IPS DF 4.7 (cell line): ENCODE results near the gene AWAT1.
"Not testable (repeated sequence)": the region's sequence is repeated elsewhere in the genome, so short reads cannot be mapped to it uniquely, and the experiment has no call there.

ENCODE experiments used
- DNase-seq: peaks from one replicate; pipeline ENCODE4 v3.0.0-alpha.2; 2013; ENCODE audit warnings: low spot score; ENCODE audit errors: extremely low read depth

Gene AWAT1

DNA sequence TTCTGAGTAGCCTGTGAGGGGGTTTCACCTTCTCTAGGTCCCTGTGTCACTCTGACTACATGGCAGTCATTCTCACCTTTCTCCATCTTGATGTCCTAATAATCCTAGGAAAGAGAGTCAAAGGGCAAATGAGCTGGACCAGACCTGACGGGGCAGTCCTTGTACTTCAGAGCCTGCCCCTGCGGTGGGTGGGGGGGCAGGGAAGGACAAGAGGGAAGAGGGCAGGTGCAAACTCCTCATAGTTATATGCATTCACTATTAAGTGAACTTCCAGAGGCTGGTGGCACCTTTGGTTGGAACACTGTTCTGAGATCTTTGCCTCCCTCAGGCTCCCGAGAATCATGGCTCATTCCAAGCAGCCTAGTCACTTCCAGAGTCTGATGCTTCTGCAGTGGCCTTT, at the start of gene AWAT1:
AWAT1 (plus strand) TSS at position 301 of the 400 bp plus-strand sequence; CDS start at position 342, 41 bp downstream.
- DNase-seq, result no peak

DNA sequence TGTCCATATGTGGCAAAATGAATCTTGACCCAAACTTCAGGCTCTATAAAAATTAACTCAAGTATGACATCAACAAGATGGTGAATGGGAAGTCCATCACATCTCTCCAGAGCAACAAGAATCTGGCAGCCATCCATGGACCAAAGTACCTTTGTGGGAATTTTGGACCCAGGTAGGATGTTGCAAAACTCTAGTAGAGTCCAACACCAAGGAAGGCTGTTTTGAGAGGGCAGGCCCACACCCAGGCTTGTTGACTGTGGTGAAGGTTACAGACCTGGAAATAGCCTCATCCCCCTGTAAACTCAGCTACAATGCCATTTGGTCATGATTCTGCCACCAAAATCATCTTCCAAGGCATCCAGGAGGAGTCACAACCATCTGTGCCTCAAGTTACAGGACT, 44.2 kb upstream of the AWAT1 start:
- DNase-seq, result no peak

DNA sequence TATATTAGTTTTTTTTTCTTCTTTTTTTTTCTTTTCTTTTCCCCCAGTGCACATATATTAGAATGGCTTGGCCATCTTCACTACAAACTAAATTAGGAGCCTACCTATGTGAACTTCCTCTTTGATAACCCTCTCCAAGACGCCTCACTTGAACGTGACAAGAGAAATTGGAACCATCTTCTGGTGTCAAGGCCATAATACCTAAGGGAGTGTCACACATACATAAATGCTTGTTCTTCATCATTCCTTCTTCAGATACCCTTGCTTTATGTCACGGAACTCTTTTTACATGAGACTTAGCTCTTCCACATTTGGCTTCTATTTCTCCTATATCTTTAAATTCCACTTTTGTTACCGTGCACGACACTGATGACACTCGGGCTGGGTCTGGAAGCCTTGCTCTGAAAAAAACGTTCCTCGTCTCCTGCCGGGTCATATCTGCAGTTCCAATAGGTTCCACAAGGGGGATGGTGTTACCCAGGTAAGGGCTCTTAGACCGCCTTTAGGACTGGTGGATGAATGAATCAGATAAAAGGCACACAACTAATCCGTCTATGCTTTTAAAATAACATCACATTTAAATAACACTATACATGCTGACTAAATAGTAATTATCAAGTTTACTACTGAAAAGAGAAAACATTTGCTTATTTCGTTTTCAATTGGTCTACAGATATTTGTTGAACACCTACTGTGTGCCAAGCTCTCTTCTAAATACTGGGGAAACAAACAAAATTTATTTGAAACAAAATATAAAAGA, 37.3 kb upstream of the AWAT1 start:
- peak; percentile 16 for DNase-seq

DNA sequence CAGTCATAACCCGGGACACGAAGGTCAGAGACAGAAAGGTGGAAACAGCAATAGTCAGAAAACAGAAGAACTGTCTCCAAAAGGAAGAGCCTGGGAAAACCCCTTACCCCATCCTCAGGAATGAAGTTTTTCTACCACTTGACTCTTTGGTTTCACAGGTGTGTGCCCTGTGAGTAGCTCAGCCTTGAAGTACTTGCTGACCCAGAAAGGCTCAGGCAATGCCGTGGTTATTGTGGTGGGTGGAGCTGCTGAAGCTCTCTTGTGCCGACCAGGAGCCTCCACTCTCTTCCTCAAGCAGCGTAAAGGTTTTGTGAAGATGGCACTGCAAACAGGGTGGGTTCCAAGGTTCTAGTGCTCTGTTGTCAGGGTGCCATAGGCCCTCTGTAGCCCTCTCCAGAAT, 32.7 kb upstream of the AWAT1 start:
- DNase-seq, result no peak

DNA sequence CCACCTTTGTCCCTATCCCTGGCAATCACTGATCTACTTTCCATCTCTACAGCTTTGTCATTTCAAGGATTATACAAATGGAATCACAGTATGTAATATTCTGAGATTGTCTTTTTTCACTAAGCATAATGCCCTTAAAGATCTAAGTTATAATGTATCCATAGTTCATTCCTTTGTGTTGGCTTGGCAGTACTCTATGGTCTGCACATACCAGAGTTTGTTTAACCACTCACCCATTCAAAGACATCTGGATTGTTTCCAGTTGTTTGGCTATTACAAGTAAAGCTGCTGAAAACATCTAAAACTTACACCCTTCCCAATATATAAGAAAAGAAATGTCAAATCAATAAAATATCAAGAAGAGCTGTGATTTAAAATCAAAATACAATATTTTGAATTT, 26.0 kb upstream of the AWAT1 start:
- DNase-seq, result no peak

DNA sequence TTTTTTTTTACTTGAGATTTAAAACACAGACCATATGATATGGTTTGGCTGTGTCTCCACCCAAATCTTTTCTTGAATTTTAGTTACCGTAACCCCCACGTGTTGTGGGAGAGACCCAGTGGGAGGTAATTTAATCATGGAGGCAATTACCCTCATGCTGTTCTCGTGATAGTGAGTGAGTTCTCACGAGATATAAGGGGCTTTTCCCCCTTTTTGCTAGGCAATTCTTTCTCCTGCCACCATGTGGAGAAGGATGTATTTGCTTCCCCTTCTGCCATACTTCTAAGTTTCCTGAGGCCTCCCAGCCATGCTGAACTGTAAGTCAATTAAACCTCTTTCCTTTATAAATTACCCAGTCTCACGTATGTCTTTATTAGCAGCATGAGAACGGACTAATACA, 24.9 kb upstream of the AWAT1 start:
- DNase-seq, result not testable (repeated sequence)

DNA sequence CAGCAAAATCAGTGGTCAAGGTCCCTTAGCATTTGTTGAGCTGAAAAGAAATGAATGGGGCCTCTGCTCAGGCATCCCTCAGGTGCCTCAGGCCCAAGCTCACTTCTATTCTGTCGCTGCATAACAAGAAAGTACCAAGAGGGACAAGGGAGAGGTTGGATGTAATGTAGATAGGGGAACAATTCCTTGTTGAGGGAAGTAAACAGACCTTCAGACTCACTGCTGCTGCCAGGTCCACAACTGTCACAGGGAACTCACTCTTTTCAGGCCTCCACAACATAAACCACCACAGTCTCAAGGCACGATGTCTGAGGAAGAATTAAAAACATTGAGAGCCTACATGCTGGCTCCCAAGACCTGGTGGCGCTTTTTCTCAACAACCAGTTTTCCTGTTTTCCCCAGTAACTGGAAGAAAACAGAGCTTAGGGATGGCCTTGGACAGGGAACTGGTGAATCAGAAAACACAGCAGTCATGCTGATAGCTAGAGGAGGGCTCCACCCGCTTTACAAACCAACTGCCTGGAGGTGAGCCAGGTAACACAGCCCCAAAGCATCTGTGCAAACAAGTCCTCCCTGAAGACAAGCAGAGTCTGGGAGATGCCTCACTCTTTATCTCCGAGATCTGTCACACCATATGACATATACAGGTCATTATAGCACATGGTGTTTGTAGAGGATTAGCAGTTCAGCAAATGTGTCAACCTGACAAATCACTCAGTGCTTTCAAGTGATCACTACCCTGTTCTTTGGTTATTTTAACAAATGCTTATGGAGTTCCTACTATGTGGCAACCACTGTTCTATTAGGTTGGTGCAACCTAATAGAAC, 14.3 kb upstream of the AWAT1 start:
- no peak for DNase-seq

DNA sequence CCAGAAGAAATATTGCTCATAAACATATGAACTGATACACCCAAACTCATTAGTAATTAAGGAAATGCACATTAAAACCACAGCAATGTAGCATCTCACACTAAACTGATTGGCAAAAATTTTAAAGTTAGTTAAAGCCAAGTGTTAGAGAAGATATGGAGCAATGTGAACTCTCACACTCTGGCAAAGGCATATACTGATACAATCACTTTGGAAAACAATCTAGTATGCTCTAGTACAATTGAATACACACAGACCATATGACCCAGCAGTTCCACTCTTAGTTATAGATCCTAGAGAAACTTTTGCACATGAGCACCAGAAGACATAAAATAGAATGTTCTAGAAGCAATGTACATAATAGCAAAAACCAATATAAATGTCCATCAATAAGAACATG, 8.4 kb upstream of the AWAT1 start:
- no peak for DNase-seq

DNA sequence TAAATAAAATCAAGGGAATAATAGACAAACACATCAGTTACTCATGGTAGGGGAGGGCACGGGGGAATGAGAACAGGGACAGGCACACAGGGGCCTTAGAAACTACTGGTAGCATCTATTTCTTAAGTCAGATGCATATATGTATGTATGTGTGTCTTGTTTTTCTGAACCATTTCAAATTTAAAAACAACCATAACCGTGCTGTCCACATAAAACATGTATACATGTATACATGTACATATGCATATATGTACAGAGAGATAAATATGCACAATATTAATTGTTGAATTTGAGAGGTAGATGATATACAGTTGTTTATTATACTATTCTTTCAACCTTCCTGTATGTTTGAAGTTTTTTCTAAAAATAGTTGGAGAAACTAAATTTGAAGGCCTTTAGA, 7.8 kb upstream of the AWAT1 start:
- DNase-seq, result no peak

DNA sequence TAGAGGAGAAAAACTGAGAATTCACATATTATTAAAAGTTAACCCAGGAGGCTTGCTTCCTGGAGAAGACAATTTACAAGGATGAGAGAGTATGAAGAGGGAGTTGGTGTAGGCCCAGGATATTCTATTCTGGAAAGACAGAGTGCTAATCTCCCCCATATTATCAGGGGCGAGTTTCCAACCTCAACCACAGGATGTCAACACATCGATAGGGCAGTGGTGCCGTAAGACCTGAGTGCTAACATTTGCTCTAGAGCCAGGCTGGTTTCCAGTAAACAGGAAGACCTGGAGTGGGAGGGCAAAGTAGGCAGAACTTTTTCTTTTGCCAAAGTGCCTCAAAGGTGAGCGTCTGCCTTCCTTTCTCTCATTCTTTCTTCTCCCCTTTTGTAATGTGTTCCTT, 2.8 kb upstream of the AWAT1 start:
- no peak for DNase-seq

DNA sequence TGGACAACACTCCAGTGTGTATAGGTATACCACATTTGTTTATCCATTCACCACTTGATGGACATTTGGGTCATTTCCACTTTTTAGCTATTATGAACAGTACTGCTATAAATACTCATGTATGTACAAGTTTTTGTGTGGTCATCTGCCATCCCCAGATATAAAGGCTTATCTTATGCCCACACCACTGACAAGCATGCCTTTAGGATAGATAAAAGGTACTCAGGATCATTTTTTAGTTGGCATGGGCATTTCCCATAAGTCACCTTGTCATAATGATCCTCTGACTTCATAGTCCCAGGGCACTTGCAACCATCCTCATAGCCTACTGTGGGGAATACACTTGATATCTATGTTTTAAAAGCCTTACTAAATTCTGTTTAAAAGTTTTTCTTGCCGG, 6.3 kb downstream of the AWAT1 start:
- no peak for DNase-seq

DNA sequence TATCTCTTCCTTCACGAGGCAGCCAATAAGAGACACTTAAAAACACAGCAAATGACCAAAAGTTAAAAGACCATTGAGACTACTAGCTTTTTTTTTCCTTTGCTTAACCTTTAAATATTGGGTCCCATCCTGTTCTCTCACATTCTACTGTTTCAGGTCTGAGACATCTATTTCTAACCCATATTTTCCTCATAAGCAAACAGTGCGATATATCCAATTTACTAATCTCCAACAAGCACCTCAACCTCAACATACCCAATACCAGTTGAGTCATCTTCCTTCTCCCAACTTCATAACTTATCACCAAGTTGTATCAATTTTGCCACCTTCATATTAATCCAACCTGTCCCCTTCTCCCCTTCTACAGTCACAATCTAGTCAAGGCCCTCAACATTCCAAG, 7.0 kb downstream of the AWAT1 start:
- no peak for DNase-seq

DNA sequence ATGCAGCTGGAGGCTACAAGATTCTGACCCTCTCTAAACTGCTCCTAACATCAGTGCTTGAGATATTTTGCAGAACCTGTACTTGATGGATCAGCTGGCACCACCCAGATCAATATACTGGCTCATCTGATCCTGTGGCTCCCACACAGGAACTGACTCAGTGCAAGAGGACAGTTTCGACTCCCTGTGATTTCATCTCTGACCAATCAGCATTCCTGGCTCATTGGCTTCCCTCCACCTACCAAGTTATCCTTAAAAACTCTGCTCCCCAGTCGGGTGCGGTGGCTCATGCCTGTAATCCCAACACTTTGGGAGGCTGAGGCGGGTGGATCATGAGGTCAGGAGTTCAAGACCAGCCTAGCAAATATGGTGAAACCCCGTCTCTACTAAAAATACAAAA, 9.1 kb downstream of the AWAT1 start:
- DNase-seq, result not testable (repeated sequence)

DNA sequence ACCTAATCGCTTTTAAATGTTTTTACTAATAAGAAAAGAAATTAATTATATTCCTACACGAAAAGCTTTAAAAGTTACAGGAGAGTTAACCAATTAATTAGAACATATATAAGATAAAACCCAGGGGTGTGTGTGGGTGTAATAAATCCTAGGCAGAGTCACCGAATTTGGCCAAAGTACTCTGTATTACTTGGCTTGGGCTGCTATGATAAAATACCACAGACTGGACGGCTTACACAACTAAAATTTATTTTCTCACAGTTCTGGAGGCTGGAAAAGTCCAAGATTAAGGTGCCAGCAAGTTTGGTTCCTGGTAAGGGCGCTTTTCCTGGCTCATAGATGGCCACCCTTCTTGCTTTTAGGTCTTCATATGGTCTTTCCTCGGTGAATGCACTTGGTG, 10.4 kb downstream of the AWAT1 start:
- DNase-seq, result no peak

DNA sequence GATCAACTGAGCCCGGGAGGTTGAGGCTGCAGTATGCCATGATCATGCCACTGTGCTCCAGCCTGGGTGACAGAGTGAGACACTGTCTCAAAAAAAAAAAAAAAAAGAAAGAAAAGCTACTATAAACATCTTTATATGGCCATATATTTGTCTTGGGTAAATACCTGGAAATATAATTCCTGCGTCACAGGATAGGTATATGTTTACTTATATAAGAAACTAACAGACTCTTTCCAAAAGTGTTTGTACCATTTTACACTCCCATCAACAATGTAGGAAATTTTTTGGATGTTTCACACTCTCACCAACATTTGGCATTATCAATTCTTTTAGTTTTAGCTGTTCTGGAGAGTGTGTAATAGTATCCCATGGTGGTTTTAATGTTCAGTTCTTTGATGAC, 12.8 kb downstream of the AWAT1 start:
- DNase-seq, result no peak

DNA sequence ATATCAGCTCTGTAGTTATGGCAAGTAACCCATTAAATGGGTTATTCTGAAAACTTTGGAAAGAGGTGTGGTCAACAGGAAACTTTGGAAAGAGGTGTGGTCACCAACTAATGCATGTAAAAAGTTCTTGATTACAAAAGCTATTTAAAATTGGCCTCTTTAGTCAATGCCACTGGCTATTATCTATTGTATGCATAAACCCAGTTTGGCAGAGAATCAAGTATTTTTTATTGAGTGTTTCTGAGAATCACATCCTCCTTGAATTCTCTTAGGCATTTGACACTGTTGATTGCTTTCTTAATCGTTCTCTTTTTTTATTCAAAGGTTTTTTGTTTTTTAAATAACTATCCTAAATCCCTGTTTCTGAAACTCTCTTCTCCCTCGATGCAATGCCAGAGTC, 18.0 kb downstream of the AWAT1 start:
- DNase-seq, result no peak

DNA sequence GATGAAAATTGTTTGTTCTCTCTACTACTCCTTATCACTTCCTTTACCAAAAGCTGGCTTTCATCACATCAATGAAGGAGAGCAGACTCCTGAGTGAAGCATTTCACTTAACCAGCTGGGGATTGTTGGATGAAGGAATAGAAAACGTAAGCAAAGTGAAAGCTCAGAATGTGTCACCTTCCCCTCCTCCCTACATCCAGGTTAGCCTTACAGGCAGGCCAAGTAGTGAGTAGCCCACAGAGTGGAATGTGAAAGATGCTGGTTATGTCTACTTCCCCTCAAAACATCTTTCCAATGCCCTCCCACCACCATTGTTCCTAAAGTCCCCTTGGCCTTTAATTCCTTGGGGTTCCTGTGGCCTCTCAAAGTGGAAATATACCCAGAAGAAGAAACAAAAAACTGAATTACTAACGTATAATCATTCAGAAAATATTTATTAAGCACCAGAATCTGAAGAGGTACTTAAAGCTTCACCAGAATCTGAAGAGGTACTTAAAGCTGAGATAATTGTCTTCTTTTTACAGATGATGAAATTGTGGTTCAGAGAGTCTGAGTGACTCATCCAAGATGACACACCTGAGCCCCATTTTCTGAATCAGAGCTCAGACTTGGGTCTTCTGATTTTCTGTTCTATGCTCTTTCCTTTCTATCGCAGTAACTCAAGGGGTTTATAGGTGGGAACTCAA, 19.1 kb downstream of the AWAT1 start:
- no peak for DNase-seq

DNA sequence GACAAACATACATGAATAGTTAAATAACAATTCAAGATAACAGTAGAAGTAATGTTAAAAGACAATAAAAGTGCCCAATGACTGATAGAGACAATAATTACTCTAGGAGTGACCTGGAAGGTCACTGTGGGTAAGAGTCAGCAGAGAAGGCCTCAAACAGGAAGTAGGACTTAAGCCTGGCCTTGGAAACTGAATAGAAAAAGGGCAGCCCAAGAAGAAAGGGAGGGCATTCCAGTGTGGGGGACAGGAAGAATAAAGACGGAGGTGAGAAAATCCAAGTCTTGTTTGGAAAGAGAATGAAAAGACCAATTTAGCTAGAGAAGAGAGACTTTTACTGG, 19.6 kb downstream of the AWAT1 start:
- no peak for DNase-seq

DNA sequence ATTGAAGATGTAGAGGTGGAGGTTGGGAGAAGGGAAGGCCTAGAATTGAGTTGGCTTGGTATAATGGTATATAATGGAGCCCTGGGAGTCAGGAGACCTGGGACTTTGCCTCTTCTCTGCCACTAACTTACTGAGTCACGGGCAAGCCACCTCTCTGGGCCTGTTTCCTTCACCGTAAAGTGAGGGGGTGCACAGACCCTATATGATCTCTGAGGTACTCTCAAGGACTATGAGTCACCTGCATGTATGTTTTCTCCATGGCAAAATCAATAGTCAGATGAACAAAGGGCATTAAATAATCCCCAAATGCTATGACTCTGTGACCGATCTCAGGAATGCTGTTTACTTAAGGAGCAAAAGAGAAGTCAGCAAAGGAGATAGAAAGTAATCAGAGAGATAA, 20.5 kb downstream of the AWAT1 start:
- no peak for DNase-seq

DNA sequence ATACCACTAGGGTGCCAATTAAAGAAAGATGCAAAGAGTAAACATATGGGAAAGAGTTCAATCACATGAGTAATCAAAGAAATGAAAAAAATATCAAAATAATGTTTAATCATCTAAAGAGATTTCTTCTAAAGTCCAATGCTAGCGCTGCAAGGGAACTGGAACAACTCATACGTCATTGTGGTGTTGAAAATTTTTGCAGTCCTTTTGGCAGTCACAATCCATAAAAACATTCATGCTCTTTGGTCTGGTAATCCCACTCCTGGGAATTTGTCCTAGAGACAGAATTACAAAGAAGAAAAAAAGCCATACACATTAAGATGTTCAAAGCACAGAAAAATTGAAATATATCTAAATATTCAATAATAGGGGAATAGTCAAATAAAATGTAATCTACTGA, 21.0 kb downstream of the AWAT1 start:
- DNase-seq, result no peak

DNA sequence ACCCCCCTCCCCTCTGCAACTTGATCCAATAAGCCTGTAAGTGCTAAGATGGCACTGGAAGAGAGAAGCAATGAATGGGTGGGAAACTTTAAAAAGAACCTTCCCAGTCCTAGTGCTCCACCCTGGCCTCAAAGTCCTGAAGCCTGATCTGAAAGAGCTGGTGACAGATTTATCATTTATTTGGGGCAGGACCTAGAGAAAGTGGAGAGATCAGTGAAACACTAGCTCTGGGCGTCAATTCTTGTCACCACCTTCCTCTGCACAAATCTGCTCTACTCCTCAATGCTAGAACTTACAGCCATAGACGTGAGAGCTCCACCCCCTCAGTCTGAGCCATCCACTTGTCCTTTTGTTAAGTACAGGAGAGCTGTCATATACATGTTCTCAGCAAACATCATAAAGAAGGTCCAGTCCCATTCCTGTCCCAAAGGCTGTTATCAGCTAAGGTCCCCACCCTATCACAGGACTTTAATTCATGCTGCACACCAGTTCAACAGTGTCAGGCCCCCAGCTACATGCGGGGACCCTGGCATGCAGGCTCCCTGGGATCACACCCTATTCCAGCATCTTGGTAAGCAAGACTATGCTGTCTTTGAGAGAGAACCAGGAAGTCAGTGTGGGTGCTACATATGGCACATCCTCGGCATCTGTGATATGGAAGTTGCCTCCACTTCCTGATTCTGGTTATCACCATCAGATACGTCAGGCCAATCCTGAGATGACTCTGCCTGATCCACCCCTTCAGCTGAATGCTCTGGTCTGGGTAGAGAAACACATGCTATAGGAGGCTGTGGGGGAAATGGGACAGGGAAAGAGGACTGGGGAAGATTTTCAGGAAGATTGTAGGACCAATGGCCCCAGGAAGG, 23.2 kb downstream of the AWAT1 start:
- no peak for DNase-seq
